ENCODE measurements around the gene TXLNB. TPM values are rescaled to one million over a fixed set of nuclear protein-coding genes. Genes with fewer than 3 reads are reported as not detected.
A peak's percentile ranks its signal among the peaks of the same experiment; 100 is the strongest.
"Not testable (repeated sequence)": the region's sequence is repeated elsewhere in the genome, so short reads cannot be mapped to it uniquely, and the experiment has no call there.

TXLNB gene
- total RNA-seq, 1 experiment from 2014 or later, result 0.22 TPM

GRCh38 chr6:139230391-139230840, 61.4 kb downstream of the TXLNB start:
- DNase-seq, result peak; percentile 42
- no peaks in the 10 kb centered on the region for H3K79me2 ChIP-seq (ENCODE audit: low read length)
- no peaks in the 10 kb centered on the region for H3K27me3 ChIP-seq (ENCODE audit: low read length)
- H3K9ac ChIP-seq (ENCODE audit: low read length), result no peak overlapping the region
- no peaks in the 10 kb centered on the region for H3K9me2 ChIP-seq (replicated peaks; ENCODE audit: low read length)
- H3K4me3 ChIP-seq (ENCODE audit: low read length), result no peak overlapping the region
- H3K4me1 ChIP-seq (ENCODE audit: insufficient read depth, low read length), result 0 out of 2 replicates have a peak, but pooled peaks cover 4% of the 10 kb centered on the region
- TF ChIP-seq EZH2phosphoT487 (IDR thresholded peaks at IDR 0.05; ENCODE audit: borderline replicate concordance, low read length) (no peak), EZH2 (IDR thresholded peaks at IDR 0.05; ENCODE audit: low read length, unreplicated experiment) (no peak), CTCF (conservative IDR thresholded peaks at IDR 0.05; ENCODE audit: low read depth, low read length) (peak; percentile 52)
- no peak overlapping the region for H2AFZ ChIP-seq (ENCODE audit: low read length)
- H3K27ac ChIP-seq (ENCODE audit: low read length), result no peak overlapping the region
- intact Hi-C loops (cut with micrococcal nuclease), result loop anchor here (1.0 to 5.0 kb wide), 2 partner anchors 77 to 134 kb away; no protein-coding TSS in a partner anchor
- no peaks in the 10 kb centered on the region for H3F3A ChIP-seq (ENCODE audit: low read length, unreplicated experiment)
- H4K20me1 ChIP-seq (ENCODE audit: low read length), result no peaks in the 10 kb centered on the region
- H3K4me2 ChIP-seq (ENCODE audit: low read length), result no peak overlapping the region
- POLR2A ChIA-PET (ENCODE audit: unreplicated experiment), result interaction anchor here (0.6 kb wide), 1 partner anchor 377 kb away, joined by 4 read pairs; no protein-coding TSS in a partner anchor
- peak; percentile 97 for ATAC-seq
- CTCF ChIA-PET, result interaction anchor here (0.5 to 1.4 kb wide), 10 partner anchors 11 to 363 kb away, joined by 3 to 37 read pairs (median 4); no protein-coding TSS in a partner anchor
- no peaks in the 10 kb centered on the region for H3K9me3 ChIP-seq (ENCODE audit: low read length)
- H3K36me3 ChIP-seq (ENCODE audit: low read depth, low read length), result no peaks in the 10 kb centered on the region
- no TSS peak for BruUV-seq (replicated peaks)

- H3K27ac ChIP-seq (ENCODE audit: low read length); H3K4me3 ChIP-seq (ENCODE audit: low read length); H3K27me3 ChIP-seq (ENCODE audit: low read length); H3K9me2 ChIP-seq (replicated peaks; ENCODE audit: low read length); H3K4me2 ChIP-seq (ENCODE audit: low read length); H3K9ac ChIP-seq (ENCODE audit: low read length); H2AFZ ChIP-seq (ENCODE audit: low read length); H3K9me3 ChIP-seq (ENCODE audit: low read length); DNase-seq; POLR2A ChIA-PET (ENCODE audit: unreplicated experiment); BruUV-seq (replicated peaks); intact Hi-C loops (cut with micrococcal nuclease); H3K36me3 ChIP-seq (ENCODE audit: low read depth, low read length); H3F3A ChIP-seq (ENCODE audit: low read length, unreplicated experiment); H3K79me2 ChIP-seq (ENCODE audit: low read length); H3K4me1 ChIP-seq (ENCODE audit: insufficient read depth, low read length); ATAC-seq; H4K20me1 ChIP-seq (ENCODE audit: low read length): not testable (repeated sequence)
- CTCF ChIA-PET, result interaction anchor here (0.6 kb wide), 1 partner anchor 370 kb away, joined by 4 read pairs; no protein-coding TSS in a partner anchor
Measured at GRCh38 chr6:139228387-139228786, 63.4 kb downstream of the TXLNB start.

GRCh38 chr6:139219746-139220145, 72.1 kb downstream of the TXLNB start:
- Histone ChIP-seq H3K9ac (ENCODE audit: low read length) (no peak overlapping the region), H3K9me2 (replicated peaks; ENCODE audit: low read length) (no peaks in the 10 kb centered on the region), H2AFZ (ENCODE audit: low read length) (peak overlapping the region; percentile 68; the same call in 1 of the 2 replicates), H3K79me2 (ENCODE audit: low read length) (no peaks in the 10 kb centered on the region), H3F3A (ENCODE audit: low read length, unreplicated experiment) (no peaks in the 10 kb centered on the region), H3K9me3 (ENCODE audit: low read length) (no peaks in the 10 kb centered on the region), H3K4me3 (ENCODE audit: low read length) (no peak overlapping the region), H3K36me3 (ENCODE audit: low read depth, low read length) (no peaks in the 10 kb centered on the region), H3K27ac (ENCODE audit: low read length) (no peak overlapping the region), H4K20me1 (ENCODE audit: low read length) (no peaks in the 10 kb centered on the region), H3K27me3 (ENCODE audit: low read length) (no peaks in the 10 kb centered on the region), H3K4me2 (ENCODE audit: low read length) (peak overlapping the region; percentile 38; the same call in 1 of the 2 replicates), H3K4me1 (ENCODE audit: insufficient read depth, low read length) (no peaks in the 10 kb centered on the region)
- POLR2A ChIA-PET (ENCODE audit: unreplicated experiment), result no interaction called here
- no TSS peak for BruUV-seq (replicated peaks)
- CTCF ChIA-PET, result interaction anchor here (0.6 to 1.5 kb wide), 7 partner anchors 11 to 151 kb away, joined by 3 to 40 read pairs (median 5); no protein-coding TSS in a partner anchor
- no peak for ATAC-seq
- TF ChIP-seq CTCF (conservative IDR thresholded peaks at IDR 0.05; ENCODE audit: low read depth, low read length), result no peak
- no peak for TF ChIP-seq EZH2 (IDR thresholded peaks at IDR 0.05; ENCODE audit: low read length, unreplicated experiment)
- no peak for TF ChIP-seq EZH2phosphoT487 (IDR thresholded peaks at IDR 0.05; ENCODE audit: borderline replicate concordance, low read length)
- intact Hi-C loops (cut with micrococcal nuclease), result loop anchor here (1.0 to 10.0 kb wide), 3 partner anchors 94 to 405 kb away; no protein-coding TSS in a partner anchor
- no peak for DNase-seq

Data from PC-3 (cell line).